HG02840 (cell line): Measurements from ENCODE around the gene MAP3K14.

Experiments used
- ATAC-seq: cut with Tn5 transposase; IDR thresholded peaks from one replicate; pipeline ENCODE4 v1.9.1; 2021; ENCODE audit warnings: mild to moderate bottlenecking, moderate library complexity, moderate number of reproducible peaks; ENCODE audit not compliant: unreplicated experiment, low FRiP score

The MAP3K14 gene

DNA sequence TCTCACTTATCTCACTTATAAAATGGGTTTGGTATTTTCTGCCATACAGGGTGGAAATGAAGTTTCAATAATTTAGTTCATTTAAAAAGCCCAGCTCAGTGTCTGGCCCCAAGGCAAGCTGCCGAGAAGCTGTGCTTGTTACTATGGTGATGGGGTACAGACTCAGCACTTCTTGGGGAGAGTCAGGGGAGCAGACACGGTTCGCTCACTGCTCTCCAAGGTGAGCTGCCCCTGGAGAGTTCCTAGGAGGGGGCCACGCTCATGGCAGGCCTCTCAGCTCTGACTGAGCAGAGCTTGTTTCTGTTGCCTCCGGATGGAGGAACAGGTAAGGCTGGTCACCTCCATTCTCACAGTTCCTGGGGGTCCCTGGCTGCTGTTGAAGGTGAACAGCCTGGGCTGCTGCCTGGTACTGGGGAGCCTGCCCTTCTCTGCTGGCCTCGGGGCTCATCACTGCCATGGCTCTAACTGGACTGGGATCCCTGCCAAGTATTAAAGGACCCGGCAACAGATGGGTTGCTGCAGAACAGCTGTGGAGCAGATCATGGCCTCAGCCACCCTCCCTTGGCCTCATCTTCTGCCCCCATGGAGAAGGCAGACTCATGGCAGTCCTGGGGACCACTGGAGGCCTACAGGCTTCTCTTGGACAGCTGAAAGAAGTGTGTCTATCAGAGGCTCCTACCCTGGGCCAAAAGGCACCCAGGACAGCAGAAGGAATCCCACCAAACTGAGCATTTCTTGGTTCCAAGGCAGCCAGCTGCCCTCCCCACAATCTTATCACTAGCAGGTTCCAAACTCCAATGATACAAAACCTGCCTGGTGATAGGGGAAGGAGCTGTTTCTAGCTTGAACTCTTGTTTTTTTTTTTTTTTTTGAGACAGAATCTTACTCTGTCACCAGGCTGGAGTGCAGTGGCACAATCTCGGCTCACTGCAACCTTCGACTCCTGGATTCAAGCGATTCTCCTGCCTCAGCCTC lies 29.0 kb downstream of the MAP3K14 start:
- no peak for ATAC-seq

DNA sequence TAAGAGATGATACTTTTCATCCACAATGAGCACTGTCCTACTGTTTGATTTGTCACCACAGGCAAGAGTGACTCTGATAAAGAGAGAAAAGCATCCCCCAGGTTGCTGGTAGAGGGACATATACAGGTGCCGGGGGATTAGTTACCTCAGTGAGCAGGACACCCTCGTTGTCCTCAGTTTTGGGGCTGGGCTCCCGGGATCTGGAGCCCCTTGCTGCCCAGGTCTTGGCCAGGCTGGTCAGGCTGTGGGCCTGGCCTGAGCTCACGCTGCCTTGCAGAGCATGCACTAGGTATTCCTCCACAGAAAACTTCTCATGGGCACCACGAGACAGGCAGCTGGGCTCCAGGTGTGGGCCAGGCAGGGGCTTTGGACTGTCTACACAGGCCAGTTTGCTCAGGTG lies 30.5 kb downstream of the MAP3K14 start:
- no peak for ATAC-seq

DNA sequence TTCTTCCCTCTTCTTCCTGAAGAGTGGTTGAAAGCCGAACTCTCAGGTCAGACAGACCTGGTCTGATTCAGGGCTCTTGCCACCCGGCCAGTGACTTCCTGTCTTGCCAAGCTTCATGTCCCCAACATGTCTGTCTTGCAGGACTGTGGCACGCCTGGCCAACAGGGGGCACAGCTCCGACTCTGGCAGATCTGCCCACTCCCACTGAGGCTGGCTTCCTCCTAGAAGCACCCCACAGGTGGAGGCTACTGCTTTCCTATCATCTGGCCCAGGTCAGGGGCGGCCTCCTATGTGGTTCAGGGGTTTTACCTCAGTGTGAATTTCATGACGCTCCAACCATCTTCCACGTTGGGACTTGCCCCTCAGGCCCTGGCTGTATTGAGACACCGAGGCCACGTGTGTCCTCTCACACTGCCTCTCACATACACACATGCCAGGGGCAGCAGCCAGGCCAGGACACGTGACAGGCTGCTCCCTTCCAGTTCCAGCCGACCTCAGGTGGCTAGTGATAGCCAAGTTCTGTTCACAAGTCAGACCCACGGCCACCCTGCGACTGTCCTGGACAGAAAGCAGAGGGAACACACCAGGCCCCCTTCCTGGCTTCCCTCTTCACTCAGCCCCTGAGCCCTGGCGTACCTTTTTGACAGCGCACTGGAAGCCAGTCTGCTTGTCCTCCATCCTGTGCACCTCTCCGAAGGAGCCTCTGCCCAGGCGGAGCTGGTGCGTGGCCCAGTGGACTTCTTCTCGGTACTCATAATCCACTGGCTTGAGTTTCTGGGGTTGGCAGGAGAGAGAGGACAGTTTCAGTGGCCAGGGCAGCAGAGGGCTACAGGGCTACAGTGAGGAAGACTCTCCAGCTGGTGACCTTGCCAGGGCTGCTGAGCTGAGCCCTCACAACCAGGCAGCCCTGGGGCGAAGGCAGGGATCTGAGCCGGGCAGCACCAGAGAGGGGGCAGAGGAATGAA lies 32.4 kb downstream of the MAP3K14 start:
- no peak for ATAC-seq

DNA sequence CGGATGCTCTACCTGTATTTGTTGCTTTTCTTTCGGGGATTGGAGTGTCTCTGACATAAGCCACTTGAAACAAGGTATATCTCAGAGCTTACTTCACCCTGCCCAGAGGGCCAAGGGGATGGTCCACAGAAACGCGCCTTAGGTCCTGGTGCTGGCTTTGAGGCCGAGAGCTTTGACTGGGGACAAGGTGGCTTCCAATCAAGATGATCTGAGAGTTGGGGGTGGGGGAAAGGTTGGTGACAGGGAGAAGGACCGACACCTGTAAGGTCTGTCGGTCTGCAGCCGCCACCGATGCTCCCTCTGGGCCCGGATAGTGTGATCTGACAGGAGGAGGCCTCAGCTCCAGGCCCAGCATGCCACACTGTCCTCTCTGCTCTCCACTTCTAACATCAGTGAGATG lies 33.1 kb downstream of the MAP3K14 start:
- no peak for ATAC-seq

DNA sequence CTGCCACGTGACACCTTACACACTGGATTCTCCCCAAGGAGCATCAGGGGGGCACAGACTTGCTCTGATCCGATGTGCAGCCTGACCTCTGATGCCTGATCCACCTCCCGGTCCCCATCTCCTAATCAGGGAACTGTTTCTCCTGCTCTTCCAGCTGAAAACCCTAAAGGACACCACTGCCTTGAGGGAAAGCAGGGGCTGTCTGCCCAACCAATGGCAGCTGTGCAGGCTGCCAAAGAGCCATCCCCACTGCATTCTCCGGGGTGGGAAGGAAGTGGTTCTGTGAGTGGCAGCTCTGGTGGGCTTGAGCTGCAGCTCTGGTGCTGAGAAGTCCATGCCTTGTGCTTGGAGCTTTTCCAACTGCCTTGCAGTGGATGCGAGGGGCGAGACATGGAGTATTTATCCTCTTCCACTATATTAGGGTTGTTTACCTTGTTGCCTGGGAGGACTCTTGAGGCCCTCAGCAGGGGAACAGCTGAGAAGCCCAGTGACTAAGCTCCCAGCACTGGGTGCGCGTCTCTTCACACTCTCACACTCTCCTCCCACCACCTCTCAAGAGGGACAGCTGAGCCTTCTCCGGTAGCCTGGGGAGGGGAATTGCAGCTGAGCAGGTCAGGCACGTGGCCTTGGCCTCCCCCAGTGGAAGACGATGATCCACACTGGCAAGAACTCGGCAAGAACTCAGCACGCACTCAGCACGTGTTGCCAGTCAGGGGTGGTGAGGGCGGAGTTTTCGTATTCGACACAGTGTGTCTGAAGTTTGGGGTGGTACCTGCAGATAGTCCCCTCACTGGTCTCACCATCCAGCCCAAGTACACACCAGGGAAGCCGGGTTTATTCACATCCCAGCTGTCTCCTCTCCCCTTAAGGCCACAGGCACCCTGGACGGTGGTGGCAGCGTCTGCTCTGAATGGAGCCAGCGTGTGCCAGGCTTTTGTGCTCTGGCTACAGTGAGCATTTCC lies 33.9 kb downstream of the MAP3K14 start:
- ATAC-seq, result no peak

DNA sequence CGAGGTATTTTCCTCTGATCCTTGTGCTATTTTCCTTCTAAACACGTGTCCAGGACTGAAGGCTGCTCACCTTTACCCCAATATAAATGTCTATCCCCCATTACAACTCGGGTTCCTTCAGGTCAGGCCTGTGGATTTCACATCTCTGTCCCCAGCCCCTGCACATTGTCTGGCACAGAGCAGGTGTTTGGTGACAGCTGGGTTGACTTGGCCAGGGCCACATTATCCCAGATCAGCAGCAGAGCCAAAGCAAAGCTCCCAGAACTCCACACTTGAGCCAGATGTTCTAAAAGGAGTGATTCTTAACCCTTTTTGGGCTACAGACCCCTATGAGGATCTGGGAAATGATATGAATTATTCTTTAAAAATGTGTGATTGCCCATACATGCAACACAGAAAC lies 36.9 kb downstream of the MAP3K14 start:
- no peak for ATAC-seq

DNA sequence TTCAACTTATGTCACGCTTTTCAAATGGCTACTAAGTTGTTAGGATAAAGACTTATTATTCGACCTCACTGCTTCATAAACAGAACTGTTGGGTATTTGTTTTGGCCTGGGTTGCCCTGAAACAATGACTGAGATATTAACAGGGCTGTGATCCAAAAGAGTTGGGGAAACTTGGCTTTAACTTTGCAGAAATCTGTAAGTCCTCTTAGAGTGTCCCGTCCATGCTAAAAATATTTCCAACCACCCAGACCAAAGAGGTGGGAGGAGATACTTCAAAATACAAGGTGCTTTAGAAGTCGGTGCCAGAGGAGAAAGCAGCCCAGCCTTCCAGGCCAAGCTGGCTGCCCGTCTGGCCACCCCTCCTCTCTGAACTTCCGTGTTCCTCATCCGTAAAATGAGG lies 38.8 kb downstream of the MAP3K14 start:
- no peak for ATAC-seq

DNA sequence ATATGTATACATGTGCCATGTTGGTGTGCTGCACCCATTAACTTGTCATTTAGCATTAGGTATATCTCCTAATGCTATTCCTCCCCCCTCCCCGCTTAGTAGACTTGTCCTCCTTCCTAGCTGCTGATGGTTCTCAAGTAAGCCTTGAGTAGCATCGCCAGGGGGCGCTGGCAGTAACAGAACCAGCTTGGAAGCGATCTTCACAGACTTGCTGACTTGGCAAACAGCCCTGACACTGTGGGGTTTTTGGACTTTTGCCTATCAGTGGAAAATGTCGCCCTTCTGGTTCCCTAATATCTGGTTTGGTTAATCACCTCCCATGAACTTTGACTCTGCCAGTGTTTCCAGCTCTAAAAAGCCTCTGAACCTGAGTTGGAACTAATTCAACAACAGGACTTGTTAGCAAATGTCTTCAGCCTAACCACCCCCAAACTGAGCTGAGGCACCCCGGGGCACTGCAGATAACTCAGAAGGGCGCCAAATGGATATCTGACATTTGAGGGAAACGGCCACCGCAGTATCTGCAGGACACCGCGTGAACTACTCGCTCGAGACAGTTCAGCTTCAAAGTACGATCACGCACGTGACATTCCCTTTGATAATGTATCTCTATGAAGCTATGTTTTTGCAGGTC lies 39.5 kb downstream of the MAP3K14 start:
- ATAC-seq, result no peak

DNA sequence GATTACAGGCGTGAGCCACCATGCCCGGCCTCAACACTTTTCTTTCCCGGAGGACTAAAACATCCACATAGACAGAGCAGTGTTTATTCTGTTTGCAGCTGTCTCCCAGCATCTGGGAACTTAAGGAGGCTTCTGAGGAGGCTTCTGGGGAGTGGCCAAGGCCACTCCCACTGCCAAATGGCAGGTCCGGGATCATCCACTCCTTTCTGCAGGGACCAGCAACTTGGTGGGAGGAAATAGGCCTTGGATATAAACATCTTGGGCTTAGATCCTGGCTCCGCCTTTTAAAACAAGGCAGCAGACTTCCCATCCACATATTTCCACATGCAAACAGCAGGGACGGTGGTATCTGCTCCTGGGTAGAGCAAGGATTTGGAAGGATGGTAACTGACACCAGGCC lies 40.8 kb downstream of the MAP3K14 start:
- no peak for ATAC-seq

DNA sequence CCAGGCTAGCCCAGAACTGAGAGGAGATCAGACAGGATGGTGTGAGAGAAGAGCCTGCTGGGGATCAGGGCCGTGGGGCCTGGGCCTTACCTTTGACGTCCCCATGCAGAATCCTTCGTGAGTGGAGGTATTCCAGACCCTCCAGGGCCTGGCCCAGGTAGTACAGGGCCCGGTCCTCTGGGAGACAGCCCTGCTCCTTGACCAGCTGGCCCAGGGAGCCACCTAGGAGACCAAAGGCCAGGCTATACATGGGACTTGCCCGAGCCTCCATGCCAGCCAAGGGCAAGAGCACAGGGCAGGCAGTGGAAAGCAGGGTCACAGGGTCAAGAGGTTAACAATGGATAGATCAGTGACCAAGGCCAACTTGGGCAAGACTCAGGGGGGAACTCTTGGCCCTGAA lies 42.8 kb downstream of the MAP3K14 start:
- ATAC-seq, result no peak

DNA sequence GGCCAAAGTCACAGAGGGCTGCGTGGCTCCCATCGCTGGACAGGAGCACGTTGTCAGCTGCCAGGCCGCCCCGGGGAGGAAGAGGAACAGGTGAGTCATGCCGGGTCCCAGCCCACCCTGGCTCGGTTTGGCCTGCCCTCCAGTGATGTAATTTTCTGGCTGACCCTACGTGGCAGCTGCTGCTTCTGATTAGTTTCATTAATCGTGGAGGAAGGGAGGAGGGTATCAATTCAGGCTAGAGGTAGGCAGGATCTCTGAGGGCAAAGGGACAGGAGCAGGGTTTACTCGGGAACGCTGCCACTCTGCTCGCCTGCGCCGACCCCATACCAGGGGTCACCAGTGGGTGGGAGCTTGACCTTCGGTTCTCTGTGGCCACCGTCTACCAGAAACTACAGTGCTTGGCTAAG lies 43.3 kb downstream of the MAP3K14 start:
- no peak for ATAC-seq

DNA sequence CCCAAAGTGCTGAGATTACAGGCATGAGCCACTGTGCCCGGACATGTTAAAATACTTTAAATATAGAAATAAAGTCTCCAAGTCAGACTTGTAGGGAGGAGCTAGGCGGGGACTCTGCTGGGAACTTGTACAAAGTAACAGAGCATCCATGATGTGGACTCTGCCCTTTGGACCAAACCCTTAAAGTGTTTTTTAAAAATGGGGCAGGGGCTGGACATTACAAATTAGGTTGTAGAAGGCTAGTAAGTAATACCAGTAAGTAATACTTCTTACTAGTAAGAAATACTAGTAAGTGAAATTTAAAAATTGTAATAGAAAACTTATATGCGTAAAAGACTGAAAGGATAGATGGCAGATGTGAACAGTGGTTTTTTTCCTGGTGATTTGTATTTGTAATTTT lies 45.2 kb downstream of the MAP3K14 start:
- no peak for ATAC-seq

DNA sequence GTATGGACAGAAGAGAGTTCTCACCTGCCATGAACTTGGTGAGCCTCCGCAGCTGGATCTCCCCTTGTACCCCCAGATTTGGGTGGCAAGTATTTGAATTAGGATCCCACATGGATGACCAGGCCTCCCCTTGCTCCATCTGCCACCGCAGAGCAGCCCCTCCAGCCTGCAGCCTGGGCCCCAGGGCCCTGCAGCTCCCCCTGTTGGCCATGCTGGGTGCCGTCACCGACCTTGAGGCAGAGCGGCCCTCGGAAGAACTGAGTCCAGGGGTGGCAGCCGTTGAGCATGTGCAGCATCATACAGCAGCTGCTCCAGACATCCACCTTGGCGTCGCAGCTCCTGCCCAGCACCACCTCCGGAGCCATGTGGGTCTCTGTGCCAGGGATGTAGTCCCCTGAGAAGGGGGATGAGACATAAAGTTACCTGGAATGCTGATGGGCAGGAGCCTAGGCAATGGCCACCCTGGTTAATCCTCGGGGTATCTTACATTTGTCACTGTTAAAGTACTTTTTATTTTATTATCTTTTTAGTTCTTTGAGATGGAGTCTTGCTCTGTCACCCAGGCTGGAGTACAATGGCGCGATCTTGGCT lies 45.9 kb downstream of the MAP3K14 start:
- no peak for ATAC-seq

DNA sequence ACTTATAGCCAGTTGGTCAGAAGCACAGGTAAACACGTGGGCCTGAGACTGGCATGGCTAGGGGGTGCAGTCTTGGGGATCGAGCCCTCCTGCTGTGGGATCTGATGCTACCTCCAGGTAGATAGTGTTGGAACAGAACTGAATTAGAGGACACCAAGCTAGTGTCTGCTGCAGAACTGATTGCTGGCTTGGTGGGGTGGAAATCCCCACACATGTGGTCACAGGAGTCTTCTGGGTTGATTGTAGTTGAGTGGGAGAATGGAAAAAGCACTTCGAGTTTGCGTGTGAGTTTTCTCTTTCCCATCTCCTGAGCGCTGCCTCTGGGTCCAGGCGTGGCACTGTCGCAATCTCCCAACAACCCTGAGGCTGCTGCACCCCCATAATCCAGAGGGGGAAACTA lies 46.9 kb downstream of the MAP3K14 start:
- no peak for ATAC-seq

DNA sequence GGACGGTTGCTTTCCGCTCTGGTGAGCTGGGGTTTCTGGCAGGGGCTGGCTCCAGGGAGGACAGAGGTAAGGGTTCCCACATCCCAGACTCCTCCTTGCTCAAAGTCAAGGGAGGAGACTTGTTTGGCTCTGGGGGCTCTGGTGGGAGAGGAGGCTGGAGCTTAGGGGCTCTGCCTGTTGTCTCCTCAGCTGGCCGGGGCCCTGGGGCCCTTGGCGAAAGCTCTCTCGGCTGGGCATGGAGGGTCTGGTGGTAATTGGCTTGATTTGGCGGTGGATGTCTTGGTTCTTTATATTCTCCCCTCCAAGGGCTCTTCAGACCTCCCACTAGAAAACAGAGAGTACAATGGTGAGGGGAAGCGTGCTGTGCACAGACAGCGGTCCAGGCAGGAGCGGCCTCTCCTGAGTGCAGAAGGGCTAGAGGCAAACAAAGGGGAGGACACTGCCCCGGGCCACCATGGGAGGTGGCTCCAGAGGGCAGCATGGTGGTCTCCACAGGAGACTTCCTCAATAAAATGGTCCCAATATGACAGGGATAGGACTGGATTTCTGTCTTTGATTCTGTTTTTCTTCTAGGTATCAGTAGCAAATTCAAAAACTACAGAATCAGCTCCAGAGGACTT lies 49.3 kb downstream of the MAP3K14 start:
- ATAC-seq, result no peak

DNA sequence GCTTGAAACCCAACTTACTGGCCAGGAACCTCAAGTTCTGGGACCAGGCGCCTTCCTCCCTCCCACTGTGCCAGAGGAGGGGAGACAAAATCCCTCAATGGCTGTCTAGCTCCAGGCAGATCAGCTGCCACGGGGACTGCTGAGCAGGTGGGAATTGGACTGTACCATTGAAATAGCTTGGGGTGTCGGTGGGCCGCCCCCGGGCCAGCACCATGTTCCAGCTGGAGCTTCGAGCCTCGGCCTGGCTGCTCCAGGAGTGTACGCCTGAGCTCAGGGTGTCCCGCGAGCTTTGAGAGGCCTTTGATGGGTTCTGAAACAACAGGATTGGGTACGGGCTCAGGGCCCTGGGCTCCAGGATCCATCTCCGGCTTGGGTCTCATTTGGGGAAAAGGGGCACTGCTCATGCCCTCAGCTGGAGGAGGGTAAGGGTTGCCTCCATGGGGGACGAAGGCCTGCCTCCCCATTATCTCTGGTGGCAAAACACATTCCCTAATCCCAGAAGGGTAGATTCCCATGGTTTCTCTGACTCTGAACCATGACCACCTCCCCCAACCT lies 50.4 kb downstream of the MAP3K14 start:
- ATAC-seq, result no peak

DNA sequence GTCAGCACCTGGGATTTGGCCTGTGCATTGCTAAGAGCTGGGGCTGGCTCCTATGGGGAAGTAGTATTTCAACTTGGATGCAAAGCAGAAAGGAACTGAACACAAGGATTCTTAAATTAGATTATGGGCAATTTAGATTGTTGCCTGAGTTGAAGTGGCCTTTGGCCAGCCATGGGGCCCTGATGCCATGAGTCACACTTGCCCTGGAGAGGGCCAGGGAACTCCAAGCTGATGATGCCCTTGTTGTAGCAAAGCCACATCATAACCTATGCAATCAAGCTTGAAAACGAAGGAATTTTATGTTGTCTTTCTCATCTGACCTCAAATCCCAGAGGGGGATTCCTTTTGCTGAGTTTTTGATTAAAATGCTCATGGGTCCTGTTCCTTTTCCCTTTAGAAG lies 51.0 kb downstream of the MAP3K14 start:
- ATAC-seq, result no peak

DNA sequence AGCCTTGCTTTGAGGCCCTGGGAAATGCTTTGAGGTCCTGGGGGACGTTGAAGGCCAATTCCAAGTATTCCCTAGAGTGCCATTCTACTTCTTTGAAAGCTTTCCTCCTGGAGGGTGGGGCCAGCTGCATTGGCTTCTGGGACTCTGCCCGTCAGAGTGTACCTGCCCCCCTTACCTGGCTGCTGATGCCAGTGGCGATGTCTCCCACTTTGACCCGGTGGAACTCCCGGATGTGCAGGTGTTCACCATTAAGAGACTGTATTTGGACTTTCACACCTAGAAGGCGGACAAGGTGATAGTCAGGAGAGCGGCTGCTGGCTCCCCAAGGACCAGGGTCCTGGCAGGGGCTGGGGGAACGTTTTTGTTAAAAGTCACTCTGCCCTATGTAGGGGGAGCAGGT lies 51.8 kb downstream of the MAP3K14 start:
- ATAC-seq, result no peak

DNA sequence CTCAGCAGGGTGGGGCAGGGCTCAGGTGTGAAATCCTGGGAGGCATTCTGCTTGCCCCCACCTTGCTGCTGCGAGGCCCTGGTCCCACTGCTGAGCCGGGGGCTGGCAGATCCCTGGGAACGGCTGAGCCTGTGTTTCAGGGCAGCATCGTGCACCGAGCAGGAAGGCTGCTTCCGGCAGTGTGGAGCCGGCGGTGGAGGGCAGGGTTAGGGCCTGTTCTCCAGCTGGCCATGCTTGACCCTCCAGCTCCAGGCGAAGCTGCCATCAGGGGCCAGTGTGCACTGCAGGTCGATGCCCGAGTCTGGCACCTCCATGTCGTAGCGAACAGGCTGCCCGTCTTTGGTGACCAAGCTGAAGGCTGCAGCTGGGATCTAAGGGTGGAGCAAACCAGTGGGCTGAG lies 52.4 kb downstream of the MAP3K14 start:
- ATAC-seq, result no peak
